B cell (primary cell): ENCODE data around the gene PSAP. TPM values are rescaled to one million over a fixed set of nuclear protein-coding genes. Genes with fewer than 3 reads are reported as not detected.

Experiments
- ATAC-seq: fragments of 200-7000 bp; cut with Tn5 transposase; one replicate; pipeline ENCODE4 v1.10.0; 2021; ENCODE audit warnings: low read depth, mild to moderate bottlenecking, moderate number of reproducible peaks, moderate library complexity
- CTCF ChIA-PET: fragments of 350-600 bp; sonication (Branson Sonifier 250); formaldehyde crosslinking; loops from one replicate; lab custom pipeline; 2021; ENCODE audit warnings: antibody characterized with exemption, inconsistent platforms; lab: Charles Lee
- POLR2A ChIA-PET: fragments of 350-600 bp; sonication (Branson Sonifier 250); formaldehyde crosslinking; loops from one replicate; lab custom pipeline; 2021; ENCODE audit warnings: antibody characterized with exemption; lab: Charles Lee
- DNase-seq: peaks from one replicate; pipeline ENCODE4 v3.0.0; 2013
- H2AFZ ChIP-seq: 2 replicates; pipeline ENCODE4 v1.6.1; 2012; ENCODE audit warnings: mild to moderate bottlenecking, low read depth, low read length; ENCODE audit not compliant: insufficient read depth, poor library complexity, severe bottlenecking
- H3K27ac ChIP-seq, 2 donors: 1 replicate in 1 of 2; 2 replicates in 1 of 2; pipeline ENCODE4 v1.5.1; 2012 to 2013; ENCODE audit warnings: low read length in 2 of 2, mild to moderate bottlenecking in 2 of 2, moderate library complexity in 1 of 2
- H3K27me3 ChIP-seq, 4 experiments: fragments of 200-600 bp in 1 of 4; sonication (generic) in 1 of 4; replicated peaks in 1 of 4; 1 replicate in 2 of 4; 2 replicates in 2 of 4; pipeline versions ENCODE4 v1.6.1 to v1.7.0; 2013 to 2016; ENCODE audit warnings: low read length in 3 of 4, mild to moderate bottlenecking in 2 of 4, mixed read lengths in 1 of 4, moderate library complexity in 1 of 4; ENCODE audit not compliant: insufficient read depth in 4 of 4, control insufficient read depth in 3 of 4; ENCODE audit errors: control extremely low read depth in 1 of 4
- H3K36me3 ChIP-seq, 2 experiments: replicated peaks in 1 of 2; 1 replicate in 1 of 2; 2 replicates in 1 of 2; pipeline versions ENCODE4 v1.6.1 to v1.7.1; 2013; ENCODE audit warnings: low read length in 1 of 2; ENCODE audit not compliant: insufficient read depth in 2 of 2, control insufficient read depth in 1 of 2; ENCODE audit errors: control extremely low read depth in 1 of 2, extremely low read depth in 1 of 2
- H3K4me1 ChIP-seq, 2 donors: fragments of 200-600 bp in 1 of 2; sonication (generic) in 1 of 2; 1 replicate in 1 of 2; 2 replicates in 1 of 2; pipeline versions ENCODE4 v1.5.1 to v1.6.1; 2013 to 2017; ENCODE audit warnings: low read length in 2 of 2; ENCODE audit not compliant: control insufficient read depth in 2 of 2, insufficient read depth in 2 of 2
- H3K4me2 ChIP-seq: replicated peaks from 2 replicates; pipeline ENCODE3; 2012; ENCODE audit warnings: mild to moderate bottlenecking, low read depth, low read length; ENCODE audit not compliant: poor library complexity, severe bottlenecking
- H3K4me3 ChIP-seq, 5 experiments: fragments of 200-600 bp in 1 of 5; sonication (generic) in 1 of 5; 1 replicate in 3 of 5; 2 replicates in 2 of 5; pipeline versions ENCODE4 v1.5.1 to v1.7.0; 2011 to 2016; ENCODE audit warnings: low read length in 4 of 5, mild to moderate bottlenecking in 4 of 5, low read depth in 2 of 5, control low read depth in 1 of 5, moderate library complexity in 1 of 5; ENCODE audit not compliant: insufficient read depth in 1 of 5; ENCODE audit errors: control extremely low read depth in 1 of 5, extremely low read depth in 1 of 5
- H3K79me2 ChIP-seq: fragments of 200-600 bp; sonication (generic); one replicate; pipeline ENCODE4 v1.6.0; 2016; ENCODE audit warnings: low read length; ENCODE audit not compliant: control insufficient read depth, insufficient read depth
- H3K9ac ChIP-seq: fragments of 200-600 bp; sonication (generic); 2 replicates; pipeline ENCODE4 v1.6.1; 2017; ENCODE audit warnings: mild to moderate bottlenecking, low read length, moderate library complexity
- H3K9me3 ChIP-seq, 3 donors: one replicate each; pipeline versions ENCODE4 v1.6.1 to v1.7.1; 2013; ENCODE audit warnings: low read length in 2 of 3; ENCODE audit not compliant: control insufficient read depth in 2 of 3, insufficient read depth in 1 of 3; ENCODE audit errors: control extremely low read depth in 1 of 3
- H4K20me1 ChIP-seq: 2 replicates; pipeline ENCODE4 v1.6.0; 2012; ENCODE audit warnings: mild to moderate bottlenecking, low read length; ENCODE audit not compliant: insufficient read depth, control insufficient read depth, poor library complexity, severe bottlenecking
- H3K27ac Mint-ChIP-seq: one replicate; pipeline ENCODE4 v1.8.0; 2021; ENCODE audit warnings: mixed read lengths
- H3K27me3 Mint-ChIP-seq: one replicate; pipeline ENCODE4 v1.8.0; 2021; ENCODE audit warnings: mixed read lengths
- H3K4me1 Mint-ChIP-seq: one replicate; pipeline ENCODE4 v1.8.0; 2021; ENCODE audit warnings: mixed read lengths
- H3K4me3 Mint-ChIP-seq: one replicate; pipeline ENCODE4 v1.8.0; 2021; ENCODE audit warnings: mixed read lengths
- H3K9me3 Mint-ChIP-seq: one replicate; pipeline ENCODE4 v1.8.0; 2022; ENCODE audit warnings: mixed read lengths; ENCODE audit not compliant: insufficient read depth
- EZH2 ChIP-seq: IDR thresholded peaks from 2 replicates; pipeline ENCODE4 v1.6.1; 2012; ENCODE audit warnings: borderline replicate concordance, low read depth, mild to moderate bottlenecking, moderate library complexity, low read length; ENCODE audit not compliant: insufficient read depth, poor library complexity, severe bottlenecking
- WGBS: methylation state at CpG from one replicate; pipeline ENCODE4 v1.1.5; 2013; ENCODE audit warnings: missing lambda C conversion rate; ENCODE audit not compliant: insufficient coverage; 5-methylcytosine and 5-hydroxymethylcytosine counted together
- intact Hi-C: fragments of 100-400 bp; cut with micrococcal nuclease; formaldehyde crosslinking; loops from one replicate; pipeline ENCODE4 v1.10.0; 2022
- polyA plus RNA-seq: library from polyadenylated mRNA; depleted of rRNA; stranded (reverse); fragments of >200 nt; gene quantifications from 2 replicates; pipeline ENCODE4 v1.2.3, GENCODE V29; 2012
- total RNA-seq, 2 donors: library from RNA; stranded (reverse); fragments of 120-200 nt in 1 of 2; gene quantifications; 1 replicate in 1 of 2; 2 replicates in 1 of 2; pipeline versions ENCODE4 v1.2.3 to v1.2.4, GENCODE V29; 2013 to 2022
- TF ChIP-seq, protein P1 (sequence below): fragments of 200-600 bp; IDR thresholded peaks from one replicate; pipeline ENCODE4 v1.8.0; 2022; ENCODE audit warnings: antibody characterized with exemption, mild to moderate bottlenecking

The PSAP gene
- total and polyA plus RNA-seq, 2 donors (not counting 1 experiment from before 2014, with no cell fraction given) = 206 to 509 TPM

DNA sequence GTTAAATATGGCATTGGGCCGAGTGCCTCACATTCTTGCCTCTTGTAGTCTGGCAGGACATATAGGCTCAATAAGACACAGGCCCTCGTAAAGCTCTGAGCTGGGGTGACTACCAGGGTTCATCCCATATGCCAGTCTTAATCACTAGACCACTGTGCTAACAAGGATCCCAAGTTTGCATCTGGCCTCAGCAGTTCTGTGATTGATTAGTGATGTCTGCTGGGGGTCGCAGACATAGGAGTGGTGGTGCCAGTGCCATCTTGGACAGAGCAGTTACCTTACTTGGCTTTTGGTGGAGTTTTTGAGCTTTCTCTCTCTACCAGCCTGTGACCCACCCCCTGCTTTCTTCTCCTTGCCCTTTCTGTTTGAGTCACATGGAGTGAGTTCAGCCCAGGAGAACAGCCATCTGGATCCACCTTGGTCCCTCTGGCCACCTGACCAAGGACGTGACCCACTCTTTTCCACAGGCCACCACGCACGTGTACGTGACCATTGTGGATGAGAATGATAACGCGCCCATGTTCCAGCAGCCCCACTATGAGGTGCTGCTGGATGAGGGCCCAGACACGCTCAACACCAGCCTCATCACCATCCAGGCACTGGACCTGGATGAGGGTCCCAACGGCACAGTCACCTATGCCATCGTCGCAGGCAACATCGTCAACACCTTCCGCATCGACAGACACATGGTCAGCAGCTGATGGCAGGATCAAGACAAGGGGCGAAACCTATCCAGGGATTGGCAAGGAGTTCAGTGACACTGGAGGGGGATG lies 73.7 kb downstream of the PSAP start:
- no peak for ATAC-seq
- H3K9me3 ChIP-seq = no peaks in the 10 kb centered on the region

More for the DNA sequence above, 73.7 kb downstream of the PSAP start:
- Histone ChIP-seq H3K4me1 (peaks cover 42 to 50% of the 10 kb centered on the region in 2 donors), H4K20me1 (no peaks in the 10 kb centered on the region), H3K9ac (no peak overlapping the region), H3K36me3 (no peaks in the 10 kb centered on the region), H2AFZ (no peak overlapping the region), H3K27me3 (no peaks in the 10 kb centered on the region), H3K4me3 (no peak overlapping the region), H3K4me2 (peak overlapping the region; percentile 83), H3K27ac (no peak overlapping the region), H3K79me2 (peaks cover 49% of the 10 kb centered on the region)
- intact Hi-C loops = no loop called here
- TF ChIP-seq, protein P1, sequence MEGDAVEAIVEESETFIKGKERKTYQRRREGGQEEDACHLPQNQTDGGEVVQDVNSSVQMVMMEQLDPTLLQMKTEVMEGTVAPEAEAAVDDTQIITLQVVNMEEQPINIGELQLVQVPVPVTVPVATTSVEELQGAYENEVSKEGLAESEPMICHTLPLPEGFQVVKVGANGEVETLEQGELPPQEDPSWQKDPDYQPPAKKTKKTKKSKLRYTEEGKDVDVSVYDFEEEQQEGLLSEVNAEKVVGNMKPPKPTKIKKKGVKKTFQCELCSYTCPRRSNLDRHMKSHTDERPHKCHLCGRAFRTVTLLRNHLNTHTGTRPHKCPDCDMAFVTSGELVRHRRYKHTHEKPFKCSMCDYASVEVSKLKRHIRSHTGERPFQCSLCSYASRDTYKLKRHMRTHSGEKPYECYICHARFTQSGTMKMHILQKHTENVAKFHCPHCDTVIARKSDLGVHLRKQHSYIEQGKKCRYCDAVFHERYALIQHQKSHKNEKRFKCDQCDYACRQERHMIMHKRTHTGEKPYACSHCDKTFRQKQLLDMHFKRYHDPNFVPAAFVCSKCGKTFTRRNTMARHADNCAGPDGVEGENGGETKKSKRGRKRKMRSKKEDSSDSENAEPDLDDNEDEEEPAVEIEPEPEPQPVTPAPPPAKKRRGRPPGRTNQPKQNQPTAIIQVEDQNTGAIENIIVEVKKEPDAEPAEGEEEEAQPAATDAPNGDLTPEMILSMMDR = no peak
- no peak for TF ChIP-seq EZH2
- DNase-seq = no peak
- Mint-ChIP-seq H3K9me3 (no peaks in the 10 kb centered on the region), H3K4me1 (peaks cover 50% of the 10 kb centered on the region), H3K4me3 (no peak overlapping the region), H3K27me3 (no peaks in the 10 kb centered on the region), H3K27ac (no peak overlapping the region)
- 92% methylated on average over 15 of the region's 17 CpGs for WGBS
- ChIA-PET CTCF (interaction anchor here (0.9 to 1.8 kb wide), 4 partner anchors 34 to 461 kb away, joined by 3 to 8 read pairs (median 4); no protein-coding TSS in a partner anchor), POLR2A (interaction anchor here (0.6 kb wide), 1 partner anchor 106 kb away, joined by 4 read pairs; no protein-coding TSS in a partner anchor)
